ENCODE data around the gene ADAMTS18.

GRCh38 chr16:77457046-77457445, 22.2 kb upstream of the ADAMTS18 start:
- no peak for TF ChIP-seq CTCF (conservative IDR thresholded peaks at IDR 0.05; ENCODE audit: low read depth, low read length)
- TF ChIP-seq EZH2phosphoT487 (IDR thresholded peaks at IDR 0.05; ENCODE audit: borderline replicate concordance, low read length): no peak
